ENCODE measurements around the gene SRA1. TPM values are rescaled to one million over a fixed set of nuclear protein-coding genes. Genes with fewer than 3 reads are reported as not detected.

The SRA1 gene
- total and polyA plus RNA-seq, 11 donors = 22.4 to 38.1 (median 29.0) TPM

DNA sequence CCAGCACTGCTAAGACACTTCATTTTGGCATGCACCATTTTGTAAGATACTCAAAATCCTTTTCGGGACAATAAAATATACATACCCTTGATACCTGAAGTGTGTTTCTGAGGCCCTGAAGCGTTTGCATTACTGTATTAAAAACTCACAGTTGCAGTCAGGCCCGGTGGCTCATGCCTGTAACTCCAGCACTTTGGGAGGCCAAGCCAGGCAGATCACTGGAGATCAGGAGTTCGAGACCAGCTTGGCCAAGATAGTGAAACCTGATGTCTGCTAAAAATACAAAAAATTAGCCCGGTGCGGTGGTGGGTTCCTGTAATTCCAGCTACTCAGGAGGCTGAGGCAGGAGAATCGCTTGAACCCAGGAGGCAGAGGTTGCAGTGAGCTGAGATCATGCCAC lies 12.3 kb downstream of the SRA1 start:
- 95 to 97% (median 97%) methylated on average over 7 of the region's 7 CpGs for WGBS, 4 donors
- DNase-seq (no peak), ATAC-seq (no peak)
- H3K4me1 ChIP-seq = peaks cover 14 to 51% (median 36%) of the 10 kb centered on the region in 12 donors
- no peaks in the 10 kb centered on the region for H3K27me3 ChIP-seq
- no peaks in the 10 kb centered on the region for H3K9me3 ChIP-seq
- peaks cover 0 to 66% (median 55%) of the 10 kb centered on the region in 9 donors for H3K36me3 ChIP-seq
- H3K4me3 ChIP-seq = no peak overlapping the region
- no peak overlapping the region for H3K27ac ChIP-seq
- TF ChIP-seq POLR2A (IDR thresholded peaks at IDR 0.05) (no peak), CTCF (IDR thresholded peaks at IDR 0.05) (no peak)
- intact Hi-C loops (cut with DNase I) = loop anchor here in 7 of 10 donors (5.0 kb wide), 3 partner anchors 92 to 162 kb away; partner anchors contain the start of gene TMCO6 (in 4 of the 7)

DNA sequence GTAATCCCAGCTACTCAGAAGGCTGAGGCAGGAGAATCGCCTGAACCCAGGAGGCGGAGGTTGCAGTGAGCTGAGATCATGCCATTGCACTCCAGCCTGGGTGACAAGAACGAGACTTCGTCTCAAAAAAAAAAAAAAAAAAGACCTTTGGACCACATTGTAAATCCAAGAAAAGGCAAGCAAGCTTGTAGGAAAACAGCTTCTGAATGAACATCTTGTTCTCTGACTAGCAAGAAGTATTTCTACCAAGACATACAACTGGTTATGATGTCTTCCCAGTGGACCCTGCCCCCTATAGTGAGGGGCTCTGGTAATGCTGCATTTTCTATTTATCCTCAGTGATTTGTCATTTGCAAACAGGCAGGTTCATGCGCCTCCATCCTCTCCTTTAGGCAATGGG lies 14.3 kb downstream of the SRA1 start:
- intact Hi-C loops (cut with DNase I) = no loop called here
- DNase-seq (no peak), ATAC-seq (no peak)
- Histone ChIP-seq H3K4me3 (no peak overlapping the region), H3K9me3 (no peaks in the 10 kb centered on the region), H3K27me3 (no peaks in the 10 kb centered on the region), H3K27ac (no peak overlapping the region), H3K36me3 (peaks cover 0 to 77% (median 71%) of the 10 kb centered on the region in 9 donors), H3K4me1 (peaks cover 0 to 31% (median 16%) of the 10 kb centered on the region in 12 donors)
- WGBS, 4 donors = 93 to 98% (median 95%) methylated on average over 5 of the region's 5 CpGs
- TF ChIP-seq POLR2A (IDR thresholded peaks at IDR 0.05) (no peak), CTCF (IDR thresholded peaks at IDR 0.05) (no peak)

GRCh38 chr5:140540227-140540626 lies 17.0 kb downstream of the SRA1 start:
- no peak for TF ChIP-seq POLR2A (IDR thresholded peaks at IDR 0.05)
- TF ChIP-seq CTCF (IDR thresholded peaks at IDR 0.05) = no peak

DNA sequence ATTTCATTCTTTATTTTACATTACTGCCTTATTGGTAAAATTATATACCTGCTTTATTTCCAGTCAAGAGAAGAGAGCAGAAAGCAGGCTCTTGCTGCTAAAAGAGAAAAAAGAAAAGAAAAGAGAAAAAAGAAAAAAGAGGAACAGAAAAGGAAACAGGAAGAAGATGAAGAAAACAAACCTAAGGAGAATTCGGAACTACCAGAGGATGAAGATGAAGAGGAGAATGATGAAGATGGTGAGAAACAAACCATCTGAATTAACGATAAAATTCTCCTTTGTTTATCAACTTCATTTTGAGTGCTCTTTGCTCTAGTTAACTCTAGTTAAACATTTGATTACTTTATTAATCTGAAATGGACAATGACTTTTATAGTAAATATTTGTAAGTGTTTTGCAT lies 33.3 kb downstream of the SRA1 start:
- 89 to 92% (median 90%) methylated on average over 2 of the region's 2 CpGs for WGBS, 4 donors
- ATAC-seq = no peak

More at GRCh38 chr5:140540227-140540626, 17.0 kb downstream of the SRA1 start:
- Histone ChIP-seq H3K27me3 (no peaks in the 10 kb centered on the region), H3K4me1 (peaks cover 0 to 13% (median 0%) of the 10 kb centered on the region in 12 donors), H3K36me3 (peaks cover 0 to 100% (median 97%) of the 10 kb centered on the region in 9 donors), H3K9me3 (no peaks in the 10 kb centered on the region), H3K27ac (no peak overlapping the region), H3K4me3 (no peak overlapping the region)
- DNase-seq = no peak
- ATAC-seq = no peak
- intact Hi-C loops (cut with DNase I) = no loop called here
- 97 to 100% (median 97%) methylated on average over 1 of the region's 1 CpG for WGBS, 4 donors

More for the DNA sequence above, 33.3 kb downstream of the SRA1 start:
- Histone ChIP-seq H3K27me3 (no peaks in the 10 kb centered on the region), H3K4me1 (no peaks in the 10 kb centered on the region), H3K27ac (no peak overlapping the region), H3K4me3 (no peak overlapping the region), H3K9me3 (no peaks in the 10 kb centered on the region), H3K36me3 (peaks cover 2 to 78% (median 64%) of the 10 kb centered on the region in 9 donors)
- intact Hi-C loops (cut with DNase I) = loop anchor here in 1 of 10 donors (10.0 kb wide), 1 partner anchor 89 kb away; no protein-coding TSS in a partner anchor
- TF ChIP-seq CTCF (IDR thresholded peaks at IDR 0.05) (no peak), POLR2A (IDR thresholded peaks at IDR 0.05) (no peak)
- DNase-seq = no peak

Measured in heart left ventricle (tissue), 16 donors.